Measurements from ENCODE around the gene UMAD1.
A peak's percentile ranks its signal among the peaks of the same experiment; 100 is the strongest.
"Not testable (repeated sequence)": the region's sequence is repeated elsewhere in the genome, so short reads cannot be mapped to it uniquely, and the experiment has no call there.

The UMAD1 gene

GRCh38 chr7:7808156-7808555, 167.6 kb downstream of the UMAD1 start:
- DNase-seq, result no peak

- DNase-seq, result no peak
Observed at GRCh38 chr7:7808626-7809025, 168.1 kb downstream of the UMAD1 start.

- no peak for DNase-seq
Observed at GRCh38 chr7:7810380-7810779, 169.8 kb downstream of the UMAD1 start.

GRCh38 chr7:7810826-7811225, 170.3 kb downstream of the UMAD1 start:
- DNase-seq, result no peak

- DNase-seq, result no peak
Observed at GRCh38 chr7:7812112-7812511, 171.6 kb downstream of the UMAD1 start.

GRCh38 chr7:7815395-7815794, 174.8 kb downstream of the UMAD1 start:
- no peak for DNase-seq

GRCh38 chr7:7816084-7816483, 175.5 kb downstream of the UMAD1 start:
- no peak for DNase-seq

- DNase-seq, result peak; percentile 1
Observed at GRCh38 chr7:7816816-7817536, 176.4 kb downstream of the UMAD1 start.

- no peak for DNase-seq
Observed at GRCh38 chr7:7817748-7818147, 177.2 kb downstream of the UMAD1 start.

- not testable (repeated sequence) for DNase-seq
Observed at GRCh38 chr7:7818179-7818578, 177.6 kb downstream of the UMAD1 start.

- no peak for DNase-seq
Observed at GRCh38 chr7:7819442-7820247, 179.1 kb downstream of the UMAD1 start.

- DNase-seq, result no peak
Observed at GRCh38 chr7:7820409-7820808, 179.9 kb downstream of the UMAD1 start.

- DNase-seq, result no peak
Observed at GRCh38 chr7:7820939-7821338, 180.4 kb downstream of the UMAD1 start.

GRCh38 chr7:7821517-7821916, 181.0 kb downstream of the UMAD1 start:
- no peak for DNase-seq

GRCh38 chr7:7825294-7825693, 184.7 kb downstream of the UMAD1 start:
- DNase-seq, result not testable (repeated sequence)

GRCh38 chr7:7829667-7830066, 189.1 kb downstream of the UMAD1 start:
- DNase-seq, result no peak

- no peak for DNase-seq
Observed at GRCh38 chr7:7830122-7830878, 189.7 kb downstream of the UMAD1 start.

GRCh38 chr7:7832518-7832917, 192.0 kb downstream of the UMAD1 start:
- no peak for DNase-seq

- DNase-seq, result no peak
Observed at GRCh38 chr7:7834761-7835160, 194.2 kb downstream of the UMAD1 start.

- no peak for DNase-seq
Observed at GRCh38 chr7:7841027-7841426, 200.5 kb downstream of the UMAD1 start.

GRCh38 chr7:7843240-7843639, 202.7 kb downstream of the UMAD1 start:
- no peak for DNase-seq

- no peak for DNase-seq
Observed at GRCh38 chr7:7843972-7844371, 203.4 kb downstream of the UMAD1 start.

- DNase-seq, result no peak
Observed at GRCh38 chr7:7848246-7848645, 207.7 kb downstream of the UMAD1 start.

GRCh38 chr7:7848892-7849291, 208.3 kb downstream of the UMAD1 start:
- DNase-seq, result no peak
